ENCODE results near the gene TPM3. TPM values are rescaled to one million over a fixed set of nuclear protein-coding genes. Genes with fewer than 3 reads are reported as not detected.
"Not testable (repeated sequence)": the region's sequence is repeated elsewhere in the genome, so short reads cannot be mapped to it uniquely, and the experiment has no call there.

TPM3 gene
- total RNA-seq, 1 donor from 2014 or later = 635 TPM

- peak within 1 kb of the TSS; percentile 96 for H3K4me3 Mint-ChIP-seq
- H3K4me1 Mint-ChIP-seq = peaks cover 55% of the 10 kb centered on the region
- H3K9me3 Mint-ChIP-seq = no peaks in the 10 kb centered on the region
- H3K36me3 Mint-ChIP-seq (ENCODE audit: low read depth) = peaks cover 67% of the 10 kb centered on the region
- peak within 1 kb of the TSS; percentile 95 for H3K27ac Mint-ChIP-seq
- intact Hi-C loops (cut with micrococcal nuclease) = loop anchor here (1.0 to 10.0 kb wide), 7 partner anchors 14 to 754 kb away; partner anchors contain the start of genes ADAR, CFAP141, CKS1B and HAX1
- H3K27me3 Mint-ChIP-seq = peaks cover 3% of the 10 kb centered on the region
- peak; percentile 100 for DNase-seq
Observed at GRCh38 chr1:154220071-154220969, 28.4 kb upstream of the TPM3 start, which contains the start of gene UBAP2L. UBAP2L (plus strand) TSS chr1:154220955; CDS start chr1:154225124, 4,169 bp downstream.

- peak; percentile 61 for DNase-seq
- intact Hi-C loops (cut with micrococcal nuclease) = no loop called here
- Mint-ChIP-seq H3K4me3 (peak overlapping the region; percentile 96), H3K27ac (peak overlapping the region; percentile 95), H3K9me3 (no peaks in the 10 kb centered on the region), H3K36me3 (ENCODE audit: low read depth) (peaks cover 61% of the 10 kb centered on the region), H3K4me1 (peaks cover 55% of the 10 kb centered on the region), H3K27me3 (peaks cover 3% of the 10 kb centered on the region)
Observed at GRCh38 chr1:154219541-154219940, 27.6 kb upstream of the TPM3 start.

- DNase-seq = no peak
- Mint-ChIP-seq H3K27ac (peak overlapping the region; percentile 95), H3K4me1 (peaks cover 50% of the 10 kb centered on the region), H3K9me3 (no peaks in the 10 kb centered on the region), H3K4me3 (peak overlapping the region; percentile 96), H3K27me3 (peaks cover 3% of the 10 kb centered on the region), H3K36me3 (ENCODE audit: low read depth) (peaks cover 64% of the 10 kb centered on the region)
- intact Hi-C loops (cut with micrococcal nuclease) = no loop called here
Observed at GRCh38 chr1:154218545-154218944, 26.6 kb upstream of the TPM3 start.

- DNase-seq = no peak
- Mint-ChIP-seq H3K36me3 (ENCODE audit: low read depth) (peaks cover 63% of the 10 kb centered on the region), H3K27me3 (no peaks in the 10 kb centered on the region), H3K4me3 (no peak overlapping the region), H3K27ac (peak overlapping the region; percentile 86), H3K9me3 (no peaks in the 10 kb centered on the region), H3K4me1 (peaks cover 36% of the 10 kb centered on the region)
- intact Hi-C loops (cut with micrococcal nuclease) = no loop called here
Observed at GRCh38 chr1:154213274-154213673, 21.4 kb upstream of the TPM3 start.

GRCh38 chr1:154212083-154212482, 20.2 kb upstream of the TPM3 start:
- intact Hi-C loops (cut with micrococcal nuclease) = no loop called here
- H3K4me1 Mint-ChIP-seq = peaks cover 28% of the 10 kb centered on the region
- H3K9me3 Mint-ChIP-seq = no peaks in the 10 kb centered on the region
- no peaks in the 10 kb centered on the region for H3K27me3 Mint-ChIP-seq
- H3K27ac Mint-ChIP-seq = peak overlapping the region; percentile 76
- H3K36me3 Mint-ChIP-seq (ENCODE audit: low read depth) = peaks cover 60% of the 10 kb centered on the region
- no peak for DNase-seq
- H3K4me3 Mint-ChIP-seq = no peak overlapping the region

- Mint-ChIP-seq H3K36me3 (ENCODE audit: low read depth) (peaks cover 66% of the 10 kb centered on the region), H3K4me1 (peaks cover 36% of the 10 kb centered on the region), H3K9me3 (no peaks in the 10 kb centered on the region), H3K27ac (peak overlapping the region; percentile 63), H3K4me3 (no peak overlapping the region), H3K27me3 (no peaks in the 10 kb centered on the region)
- intact Hi-C loops (cut with micrococcal nuclease) = no loop called here
- DNase-seq = no peak
Observed at GRCh38 chr1:154208677-154209388, 16.9 kb upstream of the TPM3 start.

- Mint-ChIP-seq H3K4me3 (no peak overlapping the region), H3K36me3 (ENCODE audit: low read depth) (peaks cover 52% of the 10 kb centered on the region), H3K27ac (peak overlapping the region; percentile 59), H3K4me1 (peaks cover 28% of the 10 kb centered on the region), H3K9me3 (no peaks in the 10 kb centered on the region), H3K27me3 (no peaks in the 10 kb centered on the region)
- DNase-seq = no peak
- intact Hi-C loops (cut with micrococcal nuclease) = loop anchor here (2.0 kb wide), 1 partner anchor 20 kb away; no protein-coding TSS in a partner anchor
Observed at GRCh38 chr1:154207262-154207661, 15.4 kb upstream of the TPM3 start.

GRCh38 chr1:154206196-154206595, 14.3 kb upstream of the TPM3 start, which contains the start of gene CFAP141:
CFAP141 (minus strand) TSS chr1:154206333; CDS start chr1:154206307, 26 bp downstream.
- intact Hi-C loops (cut with micrococcal nuclease) = loop anchor here (1.0 to 2.0 kb wide), 2 partner anchors 14 to 19 kb away; partner anchors contain the start of gene UBAP2L
- DNase-seq = no peak
- H3K4me1 Mint-ChIP-seq = peaks cover 26% of the 10 kb centered on the region
- H3K4me3 Mint-ChIP-seq = no peak within 1 kb of the TSS
- H3K27me3 Mint-ChIP-seq = no peaks in the 10 kb centered on the region
- peak within 1 kb of the TSS; percentile 86 for H3K27ac Mint-ChIP-seq
- H3K9me3 Mint-ChIP-seq = no peaks in the 10 kb centered on the region
- H3K36me3 Mint-ChIP-seq (ENCODE audit: low read depth) = peaks cover 43% of the 10 kb centered on the region

- intact Hi-C loops (cut with micrococcal nuclease) = loop anchor here (1.0 to 2.0 kb wide), 2 partner anchors 15 to 19 kb away; partner anchors contain the start of gene UBAP2L
- Mint-ChIP-seq H3K27ac (peak overlapping the region; percentile 86), H3K36me3 (ENCODE audit: low read depth) (peaks cover 42% of the 10 kb centered on the region), H3K4me1 (peaks cover 26% of the 10 kb centered on the region)
- not testable (repeated sequence) for H3K9me3 Mint-ChIP-seq, H3K4me3 Mint-ChIP-seq, DNase-seq, H3K27me3 Mint-ChIP-seq
Observed at GRCh38 chr1:154205778-154206177, 13.9 kb upstream of the TPM3 start.

- Mint-ChIP-seq H3K4me1 (peaks cover 2% of the 10 kb centered on the region), H3K27ac (no peak overlapping the region), H3K36me3 (ENCODE audit: low read depth) (no peaks in the 10 kb centered on the region), H3K9me3 (no peaks in the 10 kb centered on the region), H3K27me3 (peaks cover 4% of the 10 kb centered on the region), H3K4me3 (no peak overlapping the region)
- intact Hi-C loops (cut with micrococcal nuclease) = loop anchor here (1.0 kb wide), 1 partner anchor 73 kb away; the partner anchor contains the start of gene HAX1
- DNase-seq = no peak
Observed at GRCh38 chr1:154199563-154199879, 7.6 kb upstream of the TPM3 start.

- intact Hi-C loops (cut with micrococcal nuclease) = loop anchor here (1.0 kb wide), 1 partner anchor 73 kb away; the partner anchor contains the start of gene HAX1
- Mint-ChIP-seq H3K4me1 (peaks cover 3% of the 10 kb centered on the region), H3K27me3 (peaks cover 7% of the 10 kb centered on the region), H3K9me3 (no peaks in the 10 kb centered on the region), H3K27ac (no peak overlapping the region), H3K4me3 (no peak overlapping the region), H3K36me3 (ENCODE audit: low read depth) (no peaks in the 10 kb centered on the region)
- peak; percentile 83 for DNase-seq
Observed at GRCh38 chr1:154198756-154199562, 7.1 kb upstream of the TPM3 start.

GRCh38 chr1:154193821-154194220, 1.9 kb upstream of the TPM3 start:
- Mint-ChIP-seq H3K27me3 (peaks cover 36% of the 10 kb centered on the region), H3K9me3 (no peaks in the 10 kb centered on the region), H3K4me3 (no peak overlapping the region), H3K4me1 (peaks cover 7% of the 10 kb centered on the region), H3K27ac (no peak overlapping the region), H3K36me3 (ENCODE audit: low read depth) (no peaks in the 10 kb centered on the region)
- DNase-seq = no peak
- intact Hi-C loops (cut with micrococcal nuclease) = no loop called here

- H3K4me1 Mint-ChIP-seq = peaks cover 7% of the 10 kb centered on the region
- DNase-seq = no peak
- no peak overlapping the region for H3K27ac Mint-ChIP-seq
- intact Hi-C loops (cut with micrococcal nuclease) = no loop called here
- no peaks in the 10 kb centered on the region for H3K36me3 Mint-ChIP-seq (ENCODE audit: low read depth)
- no peaks in the 10 kb centered on the region for H3K9me3 Mint-ChIP-seq
- H3K4me3 Mint-ChIP-seq = no peak overlapping the region
- H3K27me3 Mint-ChIP-seq = peaks cover 36% of the 10 kb centered on the region
Observed at GRCh38 chr1:154192476-154192875, 576 bp upstream of the TPM3 start.

Measured in activated CD4-positive, alpha-beta T cell treated with anti-CD3 and anti-CD28 coated beads, Interleukin-2, amount 10 ng/mL, durations not matched to agents 24 days and 14 days (primary cell).